ENCODE results near the gene SAA2.

Gene SAA2

GRCh38 chr11:18243783-18244362 is 4.6 kb downstream of the SAA2 start:
- H3K4me3 ChIP-seq (ENCODE audit: low read depth, low read length) = no peak overlapping the region
- DNase-seq = peak; percentile 72
- peak; percentile 90 for TF ChIP-seq CTCF (IDR thresholded peaks at IDR 0.05; ENCODE audit: low read depth, low read length)
- H3K9me3 ChIP-seq (ENCODE audit: severe bottlenecking) = no peaks in the 10 kb centered on the region
- no peaks in the 10 kb centered on the region for H3K36me3 ChIP-seq
- no peaks in the 10 kb centered on the region for H3K27me3 ChIP-seq (ENCODE audit: insufficient read depth, low read depth, severe bottlenecking)
- H3K27ac ChIP-seq = no peak overlapping the region

GRCh38 chr11:18239655-18240054 is 8.8 kb downstream of the SAA2 start:
- no peaks in the 10 kb centered on the region for H3K27me3 ChIP-seq (ENCODE audit: insufficient read depth, low read depth, severe bottlenecking)
- no peak overlapping the region for H3K4me3 ChIP-seq (ENCODE audit: low read depth, low read length)
- H3K27ac ChIP-seq = no peak overlapping the region
- H3K36me3 ChIP-seq = no peaks in the 10 kb centered on the region
- no peak for DNase-seq
- H3K9me3 ChIP-seq (ENCODE audit: severe bottlenecking) = no peaks in the 10 kb centered on the region
- no peak for TF ChIP-seq CTCF (IDR thresholded peaks at IDR 0.05; ENCODE audit: low read depth, low read length)

- Histone ChIP-seq H3K4me3 (ENCODE audit: low read depth, low read length) (no peak within 1 kb of the TSS), H3K27me3 (ENCODE audit: insufficient read depth, low read depth, severe bottlenecking) (no peaks in the 10 kb centered on the region), H3K9me3 (ENCODE audit: severe bottlenecking) (no peaks in the 10 kb centered on the region), H3K36me3 (no peaks in the 10 kb centered on the region), H3K27ac (no peak within 1 kb of the TSS)
- no peak for TF ChIP-seq CTCF (IDR thresholded peaks at IDR 0.05; ENCODE audit: low read depth, low read length)
- no peak for DNase-seq
Observed at GRCh38 chr11:18236664-18237356, 11.7 kb downstream of the SAA2 start, which contains the start of gene SAA4. Gene SAA4, minus strand, starts transcription at chr11:18236802. Its CDS starts 876 bp downstream, at chr11:18235926.

- TF ChIP-seq CTCF (IDR thresholded peaks at IDR 0.05; ENCODE audit: low read depth, low read length) = no peak
- Histone ChIP-seq H3K27me3 (ENCODE audit: insufficient read depth, low read depth, severe bottlenecking) (no peaks in the 10 kb centered on the region), H3K4me3 (ENCODE audit: low read depth, low read length) (no peak overlapping the region), H3K36me3 (no peaks in the 10 kb centered on the region), H3K27ac (no peak overlapping the region), H3K9me3 (ENCODE audit: severe bottlenecking) (no peaks in the 10 kb centered on the region)
- no peak for DNase-seq
Observed at GRCh38 chr11:18235394-18236334, 12.8 kb downstream of the SAA2 start.

- Histone ChIP-seq H3K4me3 (ENCODE audit: low read depth, low read length) (no peak overlapping the region), H3K27ac (no peak overlapping the region), H3K36me3 (no peaks in the 10 kb centered on the region), H3K27me3 (ENCODE audit: insufficient read depth, low read depth, severe bottlenecking) (no peaks in the 10 kb centered on the region), H3K9me3 (ENCODE audit: severe bottlenecking) (no peaks in the 10 kb centered on the region)
- TF ChIP-seq CTCF (IDR thresholded peaks at IDR 0.05; ENCODE audit: low read depth, low read length) = no peak
- DNase-seq = no peak
Observed at GRCh38 chr11:18233912-18234311, 14.6 kb downstream of the SAA2 start.

All from WERI-Rb-1 (cell line).